Measurements from ENCODE around the gene SELPLG.
"Not testable (repeated sequence)": the region's sequence is repeated elsewhere in the genome, so short reads cannot be mapped to it uniquely, and the experiment has no call there.

The SELPLG gene

GRCh38 chr12:108654622-108655021, 20.9 kb upstream of the SELPLG start:
- not testable (repeated sequence) for DNase-seq

DNA sequence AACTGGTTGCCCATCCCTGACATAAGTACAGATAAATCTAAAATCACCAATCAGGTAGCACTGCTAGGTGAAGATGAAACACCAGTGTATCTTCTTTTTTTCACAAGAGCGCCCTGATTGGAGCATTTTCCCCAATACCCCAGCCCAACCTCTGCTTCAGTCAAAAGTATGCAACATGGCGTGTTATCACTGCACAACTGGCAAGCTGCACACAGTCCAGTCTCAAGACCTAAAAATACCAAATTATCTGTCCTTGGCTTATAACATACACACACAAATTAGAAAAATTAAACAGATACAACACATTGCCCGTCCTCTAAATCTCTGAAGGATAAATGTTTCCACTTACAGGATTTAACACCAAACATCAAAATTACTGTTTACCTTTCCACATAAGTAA, 20.2 kb upstream of the SELPLG start:
- no peak for DNase-seq

DNA sequence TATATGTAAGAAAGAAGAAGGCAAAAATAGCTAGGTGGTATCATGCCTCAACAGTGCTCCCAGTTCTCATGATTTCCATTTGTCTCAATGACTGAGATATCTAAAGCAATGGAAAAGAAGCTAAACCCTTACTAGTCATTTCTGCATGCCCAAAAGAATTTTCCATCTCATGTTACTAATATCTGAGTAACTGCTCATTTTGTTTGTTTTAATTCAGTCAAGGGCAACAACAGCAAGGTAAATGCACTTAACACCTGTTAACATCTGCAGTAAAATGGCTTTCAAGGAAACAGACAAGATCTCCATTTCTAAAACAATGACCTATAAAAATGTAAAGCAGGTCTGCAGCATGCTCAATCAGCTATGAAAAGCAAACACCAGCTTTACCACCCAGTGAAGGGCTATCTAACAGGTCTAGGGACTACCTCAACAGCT, 19.4 kb upstream of the SELPLG start:
- no peak for DNase-seq

DNA sequence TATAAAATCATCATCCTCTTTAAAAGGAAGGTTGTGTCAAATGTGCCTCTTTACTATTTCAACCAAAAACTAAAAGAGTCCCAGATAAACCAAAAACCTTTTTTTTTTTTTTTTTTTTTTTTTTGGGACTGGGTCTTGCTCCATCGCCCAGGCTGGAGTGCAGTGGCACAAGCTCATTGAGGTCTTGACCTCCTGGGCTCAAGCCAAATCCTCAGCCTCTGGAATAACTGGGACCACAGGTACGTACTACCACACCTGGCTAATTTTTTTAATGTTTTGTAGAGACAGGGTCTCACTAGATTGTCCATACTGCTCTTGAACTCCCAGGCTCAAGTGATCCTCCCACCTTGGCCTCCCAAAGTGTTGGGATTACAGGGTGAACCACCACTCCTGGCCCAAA, 16.4 kb upstream of the SELPLG start:
- DNase-seq: no peak

- DNase-seq: no peak
Measured at GRCh38 chr12:108649669-108650068, 16.0 kb upstream of the SELPLG start.

- DNase-seq: no peak
Measured at GRCh38 chr12:108649126-108649525, 15.4 kb upstream of the SELPLG start.

- no peak for DNase-seq
Measured at GRCh38 chr12:108648371-108648770, 14.7 kb upstream of the SELPLG start.

GRCh38 chr12:108647585-108648287, 14.0 kb upstream of the SELPLG start:
- DNase-seq: no peak

GRCh38 chr12:108646600-108647579, 13.2 kb upstream of the SELPLG start:
- no peak for DNase-seq

GRCh38 chr12:108645686-108646599, 12.2 kb upstream of the SELPLG start:
- DNase-seq: no peak

DNA sequence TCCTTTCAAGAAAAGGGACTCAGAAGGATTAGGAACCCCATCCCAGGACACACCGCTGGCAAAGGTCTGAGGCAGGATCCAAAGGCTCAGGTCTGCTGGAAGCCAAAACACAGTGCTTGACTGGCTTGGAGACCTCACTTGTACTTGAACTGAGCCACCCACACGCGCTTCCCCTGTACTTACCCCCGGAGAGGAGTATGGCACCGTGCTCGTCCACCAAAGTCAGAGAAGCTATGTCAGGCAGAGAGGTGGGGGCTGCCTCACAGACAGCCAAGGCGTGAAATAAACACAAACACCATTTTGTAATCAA, 11.1 kb upstream of the SELPLG start:
- no peak for DNase-seq

DNA sequence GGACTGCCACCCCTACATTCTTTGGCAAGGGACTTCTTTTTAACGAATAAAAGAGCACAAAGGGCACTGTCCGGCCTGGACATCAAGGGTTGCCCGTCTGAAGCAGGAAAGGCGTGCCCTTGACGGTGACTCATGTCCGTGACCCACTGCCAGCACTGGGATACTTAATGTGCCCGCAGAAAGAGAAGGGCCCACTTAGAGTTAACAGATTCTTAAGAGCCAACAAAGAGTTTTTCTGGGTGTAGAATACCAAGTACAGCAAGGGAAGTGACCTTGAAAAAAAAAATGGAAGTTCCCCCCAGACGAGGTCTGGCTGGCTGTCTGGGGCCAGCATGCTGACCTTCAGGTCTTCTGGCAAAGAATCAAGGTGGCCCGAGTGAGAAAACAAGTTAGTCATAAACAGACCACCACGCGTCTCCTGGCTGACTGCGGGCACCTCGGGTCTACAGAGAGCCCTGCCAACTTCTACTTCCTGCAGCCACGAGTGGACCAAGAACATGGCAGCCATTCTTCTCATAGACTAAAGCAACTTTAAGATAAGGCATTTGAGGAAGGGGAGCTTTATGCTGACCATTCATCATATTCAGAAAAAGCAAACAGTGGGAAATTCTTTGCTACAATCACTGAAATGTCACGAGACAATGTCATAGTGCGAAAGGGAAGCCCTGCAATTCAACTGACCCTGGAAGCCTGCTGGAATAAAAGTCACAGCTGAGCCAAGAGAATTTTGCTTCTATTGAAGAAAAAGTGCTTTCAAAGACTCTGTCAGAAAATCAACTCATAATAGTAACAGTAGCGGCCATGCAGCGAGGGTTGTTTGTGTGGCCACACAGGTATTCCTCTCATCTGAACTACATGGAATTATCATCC, 10.5 kb upstream of the SELPLG start:
- DNase-seq: no peak

DNA sequence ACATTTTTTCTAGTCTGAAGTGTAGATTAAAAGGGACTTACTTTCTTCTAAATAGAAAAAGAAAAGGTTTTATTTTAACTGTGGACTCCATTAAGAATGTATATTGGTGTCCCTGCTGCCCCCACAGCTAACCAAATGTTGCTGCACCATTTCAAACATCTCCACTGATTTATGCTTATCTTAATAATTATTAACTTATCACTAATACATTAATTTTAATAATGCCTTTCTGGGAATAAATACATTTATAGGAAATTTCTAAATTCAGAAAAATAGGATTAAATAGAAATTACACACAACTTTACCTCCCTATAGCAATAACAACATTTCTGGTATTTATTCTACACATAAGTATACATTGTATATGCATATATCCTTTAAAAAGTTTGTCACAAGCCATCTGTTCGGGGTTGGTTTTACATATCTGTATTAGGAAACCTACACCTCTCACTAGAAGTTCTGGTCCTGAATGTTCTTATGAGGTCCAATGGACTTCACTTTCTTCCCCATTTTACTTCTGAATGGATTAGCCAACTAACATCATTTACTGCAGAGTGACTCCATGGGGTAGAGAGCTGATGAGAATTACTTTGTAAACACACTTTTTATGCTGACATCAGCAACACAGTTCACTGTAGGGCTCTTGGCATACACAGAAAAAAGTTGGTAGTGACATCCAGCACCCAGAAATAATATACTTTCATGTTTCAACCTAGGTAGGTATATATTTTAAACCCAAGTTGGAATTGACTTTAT, 9.4 kb upstream of the SELPLG start:
- no peak for DNase-seq

DNA sequence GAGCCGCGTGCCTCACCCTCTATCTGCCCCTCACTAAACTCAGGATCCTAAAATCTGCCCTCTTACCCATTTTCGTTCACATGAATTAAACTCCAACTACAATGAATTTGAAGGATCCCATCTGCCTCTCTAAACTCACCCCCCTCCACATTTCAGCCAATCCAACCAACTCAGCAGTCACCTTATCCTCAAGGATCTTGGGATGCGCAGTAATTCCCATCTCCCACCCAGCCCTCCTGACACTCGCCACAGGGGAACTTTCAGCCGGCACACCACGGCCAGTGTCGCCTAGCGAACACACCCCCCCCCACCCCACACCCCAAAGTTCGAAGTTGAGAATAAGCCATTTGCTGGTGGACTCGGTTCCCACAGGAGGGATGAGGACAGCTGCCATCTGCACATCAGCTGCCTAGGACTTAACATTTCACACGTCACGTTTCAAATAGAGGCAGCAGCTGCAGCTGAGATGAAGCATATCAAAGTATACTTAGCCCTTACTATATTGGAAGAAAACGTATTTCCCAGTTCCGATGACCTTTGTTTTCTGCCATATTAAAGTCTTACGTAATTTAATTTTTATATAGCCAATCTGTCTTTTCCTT, 8.7 kb upstream of the SELPLG start:
- DNase-seq: no peak

- DNase-seq: no peak
Measured at GRCh38 chr12:108641446-108642268, 8.0 kb upstream of the SELPLG start.

- no peak for DNase-seq
Measured at GRCh38 chr12:108640802-108641445, 7.2 kb upstream of the SELPLG start.

DNA sequence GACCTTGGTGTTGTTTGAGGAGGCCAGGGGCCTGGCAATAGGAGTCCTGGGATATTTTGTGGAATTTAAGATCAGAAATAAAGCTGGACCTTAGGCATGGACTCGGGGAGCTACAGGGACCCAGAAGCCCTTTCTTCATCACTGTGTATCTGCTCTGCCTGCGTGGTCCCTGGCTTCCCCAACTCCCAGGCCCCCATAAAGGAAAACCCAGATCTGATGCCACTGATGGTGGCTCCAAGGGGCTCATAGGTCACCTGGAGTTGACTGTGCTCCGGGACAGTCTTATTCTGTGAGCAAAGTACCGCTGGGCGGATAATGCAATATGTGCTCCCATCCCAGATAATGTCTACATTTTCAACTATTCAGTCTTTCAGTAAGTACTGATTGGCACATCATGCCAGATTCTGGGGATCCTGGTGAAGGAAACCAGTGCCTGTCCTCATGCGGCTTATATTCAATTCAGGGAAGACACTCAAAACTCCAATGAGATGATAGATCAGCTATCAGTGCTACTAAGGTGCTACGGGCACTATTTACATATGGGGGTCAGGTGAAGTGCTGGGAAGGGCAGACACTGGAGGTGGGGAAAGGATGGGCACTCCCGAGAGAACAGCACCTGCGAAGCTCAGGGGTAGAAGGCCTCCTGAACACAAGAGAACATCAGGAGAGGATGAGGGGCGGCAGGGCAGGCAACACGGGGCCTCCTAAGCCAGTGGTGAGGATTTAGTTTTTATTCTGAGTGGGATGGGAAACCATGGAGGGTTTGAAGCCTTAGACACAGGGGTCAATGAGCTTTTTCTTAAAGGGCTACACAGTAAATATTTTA, 5.5 kb upstream of the SELPLG start:
- no peak for DNase-seq

DNA sequence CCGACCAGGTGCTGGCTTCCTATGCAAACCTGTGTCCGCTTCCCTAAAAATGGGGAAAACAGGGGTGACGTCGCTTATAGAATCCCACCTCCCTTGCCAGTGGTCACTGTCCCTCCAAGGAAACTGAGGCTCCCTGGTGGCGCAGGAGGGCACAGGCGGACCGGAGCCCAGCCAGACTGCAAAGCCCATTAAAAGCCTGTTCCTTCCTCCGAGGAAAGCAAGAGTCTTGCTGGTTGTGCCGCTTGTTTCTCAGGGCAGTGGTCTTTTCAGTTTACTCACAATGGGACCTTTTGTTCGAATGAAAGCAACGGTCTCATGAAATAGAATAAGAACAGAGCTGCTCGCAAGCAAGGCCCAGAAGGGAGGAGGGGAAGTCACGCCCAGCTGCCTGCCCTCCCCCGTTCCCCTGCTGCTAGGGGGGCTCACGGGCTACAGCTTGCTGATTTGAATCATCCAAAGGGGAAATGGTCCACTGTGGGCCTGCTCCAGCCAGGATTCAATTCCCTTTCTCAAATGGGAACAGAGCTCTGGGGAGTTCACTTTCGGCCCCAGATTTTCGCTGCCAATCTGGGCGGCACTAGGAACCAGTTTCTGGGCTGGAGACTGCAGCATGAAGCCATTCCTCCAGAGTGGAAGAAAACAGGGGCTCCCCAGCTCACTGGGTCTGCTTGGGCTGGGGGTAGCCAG, 4.6 kb upstream of the SELPLG start:
- DNase-seq: no peak
